NCI-H1105 treated with DMSO at 0.1 percent for 48 hours (cell line): Measurements from ENCODE around the gene CETN1.

ENCODE experiments used
- DNase-seq: peaks from one replicate; lab custom pipeline; 2025; lab: John Stamatoyannopoulos, UW

Gene CETN1

DNA sequence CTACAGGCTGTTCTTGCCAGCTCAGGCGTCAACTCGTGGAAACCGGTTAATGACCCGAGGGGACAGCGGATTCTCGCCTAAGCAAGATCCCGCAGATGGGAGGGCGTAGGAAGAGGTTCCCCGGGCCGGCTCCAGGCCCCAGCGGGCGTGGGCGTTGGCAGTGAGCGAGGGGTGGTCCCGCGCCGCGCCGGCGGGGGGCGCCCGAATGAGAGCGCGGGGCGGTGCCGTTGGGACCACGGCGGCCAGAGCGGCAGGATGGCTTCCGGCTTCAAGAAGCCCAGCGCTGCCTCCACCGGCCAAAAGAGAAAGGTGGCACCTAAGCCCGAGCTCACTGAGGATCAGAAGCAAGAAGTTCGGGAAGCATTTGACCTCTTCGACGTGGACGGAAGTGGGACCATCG is at the start of gene CETN1:
Gene CETN1, plus strand, starts transcription at position 227 of the 400 bp plus-strand sequence. Its CDS starts 29 bp downstream, at position 256.
- no peak for DNase-seq

DNA sequence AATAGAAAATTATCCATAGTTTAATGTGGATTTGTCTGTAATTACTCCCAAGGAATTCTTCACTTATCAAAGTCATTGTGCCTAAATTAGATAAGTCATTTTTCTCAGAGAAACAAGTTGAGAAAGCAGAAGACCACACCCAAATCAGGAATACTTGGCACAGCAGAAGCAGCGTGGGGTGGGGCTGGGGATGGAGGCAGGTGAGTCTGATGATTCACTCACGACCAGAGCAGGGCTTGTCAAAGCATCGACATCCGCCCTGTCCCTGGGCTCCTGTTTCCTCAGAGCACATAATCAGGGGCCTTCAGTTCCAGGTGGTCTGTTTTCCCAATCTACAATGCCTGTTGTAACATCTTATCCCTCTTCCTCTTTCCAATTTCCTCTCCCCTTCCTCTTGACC is 48.2 kb upstream of the CETN1 start:
- DNase-seq = no peak

DNA sequence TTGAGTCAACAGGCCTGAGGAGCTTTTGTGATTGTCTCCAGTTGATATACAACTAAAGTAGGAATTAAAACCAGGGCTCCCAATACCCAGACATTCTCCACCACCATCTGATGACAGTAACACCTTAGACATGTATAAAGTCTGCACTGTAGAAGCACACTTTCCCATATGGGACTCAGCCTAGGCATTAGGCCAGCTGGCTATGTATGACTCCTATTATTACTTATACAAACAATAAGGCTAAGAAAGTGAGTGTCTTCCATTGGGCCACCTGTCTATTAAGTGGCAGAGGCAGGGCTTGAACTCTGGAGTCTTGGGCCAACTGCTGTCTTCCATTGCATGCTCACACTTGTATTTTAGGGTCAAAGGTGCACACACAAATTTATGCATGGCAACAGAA is 47.5 kb upstream of the CETN1 start:
- DNase-seq = no peak

DNA sequence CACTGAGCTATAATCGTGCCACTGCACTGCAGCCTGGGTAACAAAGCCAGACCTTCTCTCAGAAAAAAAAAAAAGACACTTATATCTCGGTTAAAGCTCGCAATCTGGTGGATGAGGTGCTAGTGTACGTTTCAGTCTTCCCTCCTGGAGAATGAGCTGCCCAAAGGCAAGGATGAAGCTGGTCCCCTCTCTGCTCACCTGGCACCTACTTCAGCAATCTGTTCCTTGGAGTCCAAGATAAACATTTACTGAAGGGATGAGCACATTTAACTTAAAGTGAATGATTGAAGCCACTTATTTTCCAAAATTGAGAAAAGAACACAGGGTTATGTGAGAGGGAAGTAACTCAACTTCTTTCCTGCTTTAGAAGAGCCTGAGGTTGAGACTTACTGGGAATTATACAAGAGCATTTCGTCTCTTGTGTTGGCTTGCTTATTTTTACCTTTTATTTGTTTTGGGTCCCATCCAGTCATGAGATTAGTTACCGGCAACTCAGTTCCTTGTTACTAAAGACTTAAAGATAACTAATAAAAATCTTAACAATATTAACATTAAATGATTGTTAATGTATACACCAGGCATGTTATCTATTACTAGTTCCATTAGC is 46.1 kb upstream of the CETN1 start:
- DNase-seq = no peak

DNA sequence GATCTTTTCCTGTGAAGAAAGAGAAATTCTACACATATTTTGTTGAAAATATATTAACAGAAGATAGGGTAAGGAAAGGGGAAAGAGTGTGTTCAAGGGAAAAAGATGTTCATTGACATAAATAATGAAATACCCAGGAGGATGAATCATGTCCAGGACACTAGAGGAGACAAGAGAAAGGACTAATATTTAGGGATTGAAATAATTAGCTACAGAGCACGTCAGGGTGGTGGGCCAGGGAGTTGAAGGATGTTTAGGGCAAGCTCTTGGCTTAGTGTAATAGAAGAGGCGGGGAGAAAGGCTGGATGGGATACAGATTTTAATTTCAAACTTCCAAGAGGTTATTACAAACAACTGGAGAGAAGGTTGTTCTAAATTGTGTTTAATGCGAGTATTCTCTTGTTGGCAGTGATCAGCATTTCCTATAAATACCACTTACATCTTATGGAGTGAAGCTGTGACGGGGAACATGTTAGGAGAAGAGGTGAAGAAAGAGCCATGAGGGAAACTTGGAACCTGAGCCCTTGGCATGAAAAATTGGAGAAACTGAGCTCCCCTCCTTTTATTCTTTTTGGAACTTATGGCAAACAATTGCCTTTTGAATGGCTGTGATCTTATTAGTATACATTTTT is 36.6 kb upstream of the CETN1 start:
- DNase-seq = no peak

DNA sequence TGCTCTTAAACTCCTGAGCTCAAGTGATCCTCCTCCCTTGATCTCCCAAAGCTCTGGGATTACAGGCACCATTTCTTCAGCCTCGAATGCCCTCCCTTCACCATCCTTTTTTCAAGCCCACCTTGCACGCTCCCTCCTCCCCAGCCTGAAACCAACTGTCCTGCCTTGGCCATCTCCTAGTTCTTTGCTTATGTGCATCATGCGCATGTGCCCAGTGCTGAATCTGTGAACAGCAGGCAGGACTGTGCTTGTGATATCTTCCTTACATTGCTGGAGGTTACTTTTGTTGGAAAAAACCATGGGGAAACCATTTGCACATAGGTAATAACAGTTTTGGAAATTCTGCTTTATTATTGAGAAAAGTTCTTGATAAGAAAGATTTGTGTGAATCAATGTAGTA is 30.2 kb upstream of the CETN1 start:
- DNase-seq = no peak

DNA sequence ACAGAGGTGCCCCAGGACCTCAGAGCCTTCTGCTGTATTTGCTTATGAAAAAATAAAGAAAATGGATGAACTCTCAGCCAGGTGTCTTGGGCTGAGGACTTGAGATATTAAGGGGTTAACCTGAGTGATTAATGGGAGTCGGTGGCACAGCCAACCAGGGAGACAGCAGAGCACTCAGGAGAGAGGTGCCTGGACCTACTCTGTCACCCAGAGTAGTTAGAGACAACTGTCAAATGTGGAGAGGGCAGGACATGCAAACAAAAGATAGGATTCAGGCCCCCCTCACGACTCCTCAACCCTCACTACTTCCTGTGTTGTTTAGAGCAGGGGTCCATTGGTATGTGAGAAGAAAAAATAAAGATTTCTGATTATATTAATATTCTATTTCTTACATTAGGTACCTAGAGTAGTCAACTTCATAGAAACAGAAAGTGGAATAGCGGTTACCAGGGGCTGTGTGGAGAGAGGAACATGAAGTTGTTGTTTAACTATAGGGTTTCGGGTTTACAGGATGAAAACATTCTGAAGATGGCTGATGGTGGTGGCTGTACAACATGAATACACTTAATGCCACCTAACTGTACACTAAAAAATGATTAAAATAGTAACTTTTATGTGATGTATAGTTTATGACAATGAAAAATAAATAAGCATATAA is 28.6 kb upstream of the CETN1 start:
- no peak for DNase-seq

DNA sequence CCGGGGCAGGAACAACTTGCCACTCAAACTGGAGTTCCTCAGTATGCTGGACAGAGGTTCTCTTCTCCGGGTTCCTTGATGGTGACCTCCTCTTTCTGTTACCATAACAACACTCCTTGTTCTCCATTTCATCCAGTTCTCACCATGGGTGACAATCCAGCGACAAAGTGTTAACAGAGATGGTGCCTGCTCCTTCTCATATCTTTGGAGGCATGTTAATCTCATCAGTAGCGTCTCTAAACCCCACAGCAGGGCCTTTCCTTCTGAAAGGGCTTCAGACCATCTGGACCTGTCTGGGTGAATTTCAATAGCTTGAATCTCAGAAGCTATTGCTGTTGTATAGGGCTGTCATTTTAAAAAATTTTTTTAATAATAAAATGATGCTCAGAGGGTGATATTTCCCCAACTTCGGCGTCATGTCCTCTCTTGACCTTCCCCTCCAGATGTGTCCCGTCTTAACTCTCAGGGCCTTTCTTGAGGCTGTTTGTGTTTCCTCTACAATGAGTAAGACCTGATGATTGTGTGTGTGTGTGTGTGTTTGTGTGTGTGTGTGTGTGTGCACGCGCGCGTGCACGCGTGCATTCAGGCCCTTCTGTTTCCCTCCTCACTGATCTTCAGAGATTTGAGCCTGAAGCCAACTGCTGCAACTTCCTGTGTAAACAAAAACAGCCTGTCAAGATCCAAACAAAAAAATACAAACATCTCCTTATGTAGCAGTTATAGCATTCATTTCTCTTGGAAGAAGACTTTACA is 24.3 kb upstream of the CETN1 start:
- no peak for DNase-seq

DNA sequence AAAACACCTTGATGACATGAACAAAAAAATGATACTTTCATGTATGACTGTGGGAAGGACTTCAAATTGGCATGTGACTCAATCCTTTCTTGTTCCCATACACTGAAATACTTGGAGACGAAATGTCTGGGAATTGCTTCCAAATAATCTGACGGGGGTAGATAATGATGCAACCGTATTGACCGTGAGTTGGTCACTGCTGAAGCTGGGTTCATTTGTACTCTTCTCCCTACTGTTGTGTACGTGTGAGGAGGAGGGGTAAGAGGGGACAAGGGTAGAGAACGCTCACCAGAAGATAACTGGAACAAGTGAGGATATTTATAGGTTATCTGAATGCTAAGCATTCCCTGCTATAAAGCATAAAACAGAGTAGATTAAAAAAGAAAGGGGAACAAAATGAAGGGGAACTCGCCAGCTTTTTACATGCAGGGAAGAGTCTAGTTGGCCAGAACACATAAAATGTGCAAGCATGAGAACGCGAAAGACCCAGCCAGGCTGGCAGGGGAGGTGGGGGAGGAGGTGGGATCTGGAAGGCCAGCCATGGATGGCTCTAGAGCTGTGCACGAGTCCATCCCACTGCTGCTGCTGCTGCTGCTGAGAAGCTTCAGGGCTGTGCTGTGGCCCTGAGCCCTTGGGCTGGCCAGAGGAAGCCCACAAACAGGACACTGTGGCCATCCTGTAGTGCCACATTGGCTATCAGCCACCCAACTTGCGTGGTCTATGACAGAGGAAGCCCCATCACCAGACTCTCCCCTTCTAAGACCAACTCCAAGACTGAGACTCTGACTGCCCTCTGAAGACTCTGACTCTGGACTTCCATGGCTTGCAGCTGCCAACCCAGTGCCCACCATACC is 15.2 kb upstream of the CETN1 start:
- DNase-seq = no peak

DNA sequence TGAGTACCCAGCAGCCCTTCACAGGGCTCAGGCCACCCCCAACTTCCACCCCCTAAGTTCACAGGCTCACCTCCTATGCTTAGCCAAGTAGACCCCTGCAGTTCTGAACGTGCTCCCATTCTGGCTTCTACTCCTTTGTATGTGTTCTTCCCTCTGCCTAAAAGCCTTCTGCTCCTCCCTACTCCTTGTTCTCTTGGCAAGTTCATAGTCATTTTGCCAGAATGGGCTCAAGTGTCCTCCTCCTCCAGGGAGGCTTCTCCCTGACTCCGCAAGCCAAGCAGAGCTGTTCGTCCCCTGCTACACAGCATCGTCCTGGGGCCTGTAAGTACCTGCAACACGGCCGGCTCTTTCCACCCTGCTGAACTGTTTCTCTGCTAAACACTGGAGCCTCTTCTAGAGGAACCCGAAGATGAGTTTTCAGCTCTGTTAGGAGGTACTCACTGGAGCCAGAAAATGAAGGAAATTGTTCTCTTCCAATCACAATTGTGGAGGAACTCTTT is 14.6 kb upstream of the CETN1 start:
- no peak for DNase-seq

DNA sequence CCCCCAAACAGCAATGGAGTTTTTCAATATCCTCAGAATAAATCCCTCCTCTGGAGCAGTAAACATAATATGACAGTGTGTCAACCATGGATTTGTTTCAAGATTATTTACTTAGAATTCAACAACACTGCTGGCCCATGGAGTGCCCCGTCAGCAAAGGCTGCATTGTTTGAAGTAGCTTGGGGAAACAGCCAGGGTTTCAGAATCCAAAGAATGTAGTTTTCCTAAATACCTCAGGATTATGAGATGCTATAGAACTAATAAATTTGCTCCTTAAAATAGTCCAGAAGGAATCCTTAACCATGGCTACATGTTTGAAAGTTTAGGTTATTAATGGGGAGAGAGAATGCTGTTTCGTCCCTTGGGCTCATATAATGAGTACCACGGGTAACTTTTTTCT is 13.1 kb upstream of the CETN1 start:
- DNase-seq = no peak

DNA sequence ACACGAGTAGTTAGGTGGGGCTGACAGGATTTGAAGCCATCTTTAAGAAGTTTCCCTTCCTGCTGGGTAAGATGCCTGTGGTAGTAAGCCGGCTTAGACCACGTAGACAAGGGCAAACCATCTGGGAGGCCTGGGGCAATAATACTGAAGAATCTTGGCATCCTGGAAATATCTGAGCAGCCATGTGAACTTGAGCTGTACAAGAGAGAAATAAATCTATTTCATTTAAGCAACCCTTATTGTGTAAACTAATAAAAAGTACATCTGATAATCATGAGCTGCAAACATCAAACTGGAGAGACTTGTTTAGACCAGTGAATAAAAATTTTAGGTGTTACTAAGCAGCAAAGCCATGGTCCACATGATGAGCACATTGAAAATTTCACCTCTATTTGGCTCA is 11.4 kb upstream of the CETN1 start:
- DNase-seq = no peak

DNA sequence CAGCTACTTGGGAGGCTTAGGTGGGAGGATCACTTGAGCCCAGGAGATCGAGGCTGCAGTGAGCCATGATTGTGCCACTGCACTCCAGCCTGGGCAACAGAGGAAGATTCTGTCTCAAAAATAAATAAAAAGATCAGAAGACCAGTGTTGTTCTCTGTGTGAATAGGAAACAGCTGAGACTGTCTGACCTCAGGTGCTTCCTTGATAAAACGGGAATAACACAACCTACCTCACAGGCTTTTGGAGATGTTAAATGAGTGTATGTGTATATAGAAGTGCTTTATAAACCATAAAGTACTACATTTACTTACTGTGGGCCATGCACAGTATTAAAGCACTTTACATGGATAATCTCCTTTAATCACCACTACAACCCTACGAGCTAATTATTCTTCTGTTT is 9.9 kb upstream of the CETN1 start:
- no peak for DNase-seq

DNA sequence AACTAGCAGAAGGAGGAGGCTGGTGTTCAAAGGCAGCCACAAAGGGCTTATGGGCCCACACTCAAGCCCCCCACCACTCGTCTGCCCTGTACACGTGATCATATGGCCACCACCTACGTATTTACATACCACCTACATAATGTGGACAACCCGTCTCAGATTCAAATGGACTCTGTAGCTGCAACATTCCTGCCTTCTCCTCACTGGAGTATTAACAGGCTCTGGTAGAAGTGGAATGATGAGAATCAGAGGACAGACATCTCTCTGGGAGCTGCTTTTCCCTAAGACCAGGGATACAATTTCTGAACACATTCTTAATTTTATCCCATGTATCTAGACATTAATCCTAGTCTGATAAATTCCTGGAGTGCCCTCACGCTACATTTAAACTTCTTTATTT is 9.5 kb upstream of the CETN1 start:
- no peak for DNase-seq

DNA sequence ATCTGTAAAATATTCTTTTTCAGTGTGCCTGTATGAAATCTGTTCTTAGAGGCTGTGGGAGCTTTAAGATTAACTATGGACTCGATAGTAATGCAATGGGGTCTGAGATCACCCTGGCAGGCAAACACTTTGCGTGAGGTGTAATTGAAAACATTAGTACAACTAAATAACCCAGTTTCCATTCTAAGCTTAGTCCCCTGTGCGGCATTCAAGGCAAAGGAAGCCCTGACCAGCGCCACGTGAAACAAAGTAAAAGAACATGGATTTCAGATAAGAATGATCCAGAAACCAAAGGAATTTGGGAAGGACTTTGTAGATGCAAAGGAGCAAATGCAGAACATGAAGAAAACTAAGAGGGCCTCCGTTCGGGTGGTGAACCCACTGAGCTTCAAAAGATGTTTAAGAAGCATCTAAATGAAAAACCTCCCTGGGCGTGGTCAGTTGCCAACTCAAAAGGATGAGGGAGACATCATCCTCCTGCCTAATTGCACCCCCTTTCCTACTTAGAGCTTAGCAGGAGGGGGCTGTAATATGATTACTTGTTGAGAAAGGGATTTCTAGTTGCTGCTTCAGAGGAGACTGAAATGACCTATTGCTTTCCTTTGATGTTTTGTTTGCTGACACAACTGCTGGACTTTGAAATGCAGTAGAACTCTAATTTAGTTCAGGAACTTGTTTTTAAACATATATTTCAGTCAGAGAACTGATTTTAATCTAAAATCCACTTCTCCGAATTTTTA is 7.9 kb upstream of the CETN1 start:
- no peak for DNase-seq

DNA sequence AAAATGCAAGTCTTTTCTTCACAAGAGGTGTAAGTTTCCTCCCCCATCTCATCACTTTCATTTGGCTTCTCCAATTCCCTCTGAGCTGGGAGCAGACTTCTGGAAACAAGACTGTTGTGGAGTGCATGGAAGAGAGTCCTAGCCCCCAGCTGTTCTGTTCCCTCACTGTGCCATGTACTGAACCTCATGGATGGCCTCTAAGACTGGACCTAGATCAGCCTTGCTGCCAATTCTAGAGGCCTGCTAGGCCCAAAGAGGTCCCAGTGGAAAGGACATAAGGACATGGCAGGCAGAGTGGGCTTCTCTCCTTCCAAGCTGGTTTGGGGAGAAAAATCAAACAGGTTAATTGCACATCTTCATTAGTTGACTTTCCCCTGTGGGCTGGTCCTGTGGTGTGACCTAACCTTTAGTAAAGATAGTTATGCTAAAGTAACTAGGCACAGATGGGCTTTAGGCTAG is 7.3 kb upstream of the CETN1 start:
- no peak for DNase-seq

DNA sequence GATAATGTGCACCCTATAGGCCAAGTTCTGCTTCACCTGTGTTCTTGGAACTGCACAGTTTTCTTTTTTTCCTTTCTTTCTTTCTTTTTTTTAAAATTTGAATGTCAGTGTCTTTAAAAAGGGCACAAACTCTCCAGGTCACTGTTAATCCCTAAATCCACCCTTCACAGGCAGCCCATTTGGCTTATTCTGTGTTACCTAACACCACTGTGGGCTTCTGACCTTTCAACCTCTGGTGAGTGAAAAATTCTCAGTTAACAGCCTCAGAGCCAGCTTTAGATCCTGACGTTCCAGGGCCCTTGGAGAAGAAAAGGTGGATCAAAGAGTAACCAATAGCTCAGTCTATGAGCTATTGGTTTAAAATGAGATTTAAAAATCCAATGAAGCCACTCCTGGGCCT is 6.8 kb upstream of the CETN1 start:
- no peak for DNase-seq

DNA sequence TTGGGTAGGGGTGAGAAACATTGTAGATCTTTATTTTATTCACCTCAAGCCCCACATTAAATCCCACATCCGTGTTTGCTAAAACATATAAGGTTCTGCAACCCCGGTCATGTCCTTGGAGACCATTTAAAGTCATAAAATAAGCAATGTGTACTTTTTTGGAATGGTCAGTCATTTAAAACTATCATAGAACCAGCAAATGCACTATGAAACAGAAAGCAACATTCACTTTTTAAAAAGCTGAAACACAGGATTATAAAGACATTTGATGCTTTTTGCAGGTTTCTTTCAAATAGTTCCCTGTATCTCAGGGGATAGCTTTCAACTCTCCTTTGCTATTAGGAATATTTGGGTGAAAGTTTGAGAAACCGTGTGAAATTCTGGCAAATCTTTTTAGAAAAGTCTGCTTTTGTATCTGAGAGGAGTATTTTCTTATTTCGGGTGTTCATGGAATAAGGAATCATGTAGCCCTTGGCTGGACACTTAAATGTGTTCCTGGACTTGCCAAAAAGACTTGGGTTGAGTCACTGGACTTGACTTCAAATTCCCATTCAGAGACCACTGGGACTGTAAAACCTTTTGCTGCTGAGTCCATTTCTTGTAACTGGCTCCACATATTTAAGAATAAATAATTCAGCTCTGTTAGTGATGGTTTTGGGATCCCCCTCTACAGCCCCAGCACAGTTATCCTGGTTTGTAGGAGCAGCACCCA is 5.9 kb upstream of the CETN1 start:
- DNase-seq = no peak

DNA sequence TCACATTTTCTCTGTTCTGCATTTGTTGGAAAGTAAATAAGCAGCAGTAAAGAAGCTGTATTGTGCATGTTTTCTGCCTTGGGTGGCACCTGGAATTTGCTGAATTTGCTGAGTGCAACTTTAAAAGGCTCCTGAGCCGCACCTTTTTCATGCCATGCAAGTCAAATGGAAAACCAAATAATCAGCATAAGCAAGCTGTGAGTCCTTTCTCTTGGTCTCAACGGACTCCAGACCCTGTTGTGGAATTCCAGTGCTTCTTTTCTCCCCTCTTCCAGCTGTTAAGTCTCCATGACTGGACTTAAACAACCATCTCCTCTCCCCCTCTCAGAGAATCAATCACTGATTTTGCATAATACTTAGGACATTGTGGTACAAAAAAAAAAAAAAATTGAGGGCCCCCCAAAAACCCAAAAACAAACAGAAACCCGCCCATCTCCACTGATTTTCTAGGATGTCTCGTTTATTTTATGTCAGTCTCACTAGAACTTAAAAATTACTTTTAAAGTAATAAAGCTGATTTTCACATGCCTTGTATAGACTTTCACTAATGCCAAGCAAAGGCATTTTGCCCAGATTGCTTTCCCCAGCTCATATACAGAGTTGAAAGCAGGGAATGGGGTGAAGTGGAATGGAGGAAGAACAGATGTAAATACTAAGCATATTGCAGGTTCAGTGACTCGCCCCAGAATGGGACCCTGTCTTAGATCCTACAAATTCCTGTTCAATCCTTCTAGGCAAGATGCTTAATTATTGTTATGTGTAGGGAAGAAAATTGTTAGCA is 5.1 kb upstream of the CETN1 start:
- no peak for DNase-seq

DNA sequence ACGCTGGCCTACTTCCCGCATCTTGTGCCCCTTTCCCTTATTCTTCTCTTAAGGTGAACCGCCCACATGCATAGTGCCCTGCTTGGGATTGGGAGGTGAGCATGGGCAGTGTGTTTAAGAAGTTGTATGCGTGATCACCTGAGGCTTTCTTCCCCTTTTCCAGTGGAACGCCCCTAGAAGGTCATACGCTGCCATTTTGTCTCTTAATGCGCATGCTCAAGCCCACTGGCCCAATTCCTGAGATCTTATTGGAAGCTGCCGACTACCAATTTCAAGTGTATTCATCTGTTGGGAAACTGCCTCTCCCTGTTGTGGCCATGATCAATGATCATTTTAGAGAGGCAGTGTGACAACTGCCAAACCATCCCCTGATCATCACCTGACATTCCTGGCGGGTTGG is 3.3 kb upstream of the CETN1 start:
- DNase-seq = no peak
